Measurements from ENCODE around the gene PPP2R2C.

The PPP2R2C gene

DNA sequence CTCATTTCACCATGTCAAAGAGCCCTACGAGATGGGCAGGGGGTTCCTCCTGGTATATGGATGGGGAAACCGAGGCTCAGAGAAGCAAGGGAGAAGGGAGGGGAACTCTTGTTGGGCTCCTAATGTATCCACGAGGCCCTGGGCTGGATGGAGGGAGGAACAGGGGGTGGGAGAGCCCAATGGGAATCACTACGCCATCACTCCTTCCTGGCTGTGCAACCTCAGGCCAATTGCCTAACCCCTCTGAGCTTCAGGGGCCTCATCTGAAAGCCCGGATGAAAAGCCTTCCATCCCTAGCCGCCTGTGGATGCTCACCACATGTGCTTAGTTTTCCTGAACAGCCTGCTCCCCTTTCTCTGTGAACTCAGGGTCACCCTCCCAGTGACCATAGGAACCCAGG lies 57.8 kb downstream of the PPP2R2C start:
- Mint-ChIP-seq H3K4me1 (peaks cover 25% of the 10 kb centered on the region), H3K27me3 (ENCODE audit: low read depth, poor library complexity) (peaks cover 19% of the 10 kb centered on the region), H3K36me3 (ENCODE audit: low read depth) (no peaks in the 10 kb centered on the region), H3K4me3 (no peak overlapping the region), H3K27ac (no peak overlapping the region), H3K9me3 (no peaks in the 10 kb centered on the region)
- no peak for DNase-seq
- TF ChIP-seq, protein P1, sequence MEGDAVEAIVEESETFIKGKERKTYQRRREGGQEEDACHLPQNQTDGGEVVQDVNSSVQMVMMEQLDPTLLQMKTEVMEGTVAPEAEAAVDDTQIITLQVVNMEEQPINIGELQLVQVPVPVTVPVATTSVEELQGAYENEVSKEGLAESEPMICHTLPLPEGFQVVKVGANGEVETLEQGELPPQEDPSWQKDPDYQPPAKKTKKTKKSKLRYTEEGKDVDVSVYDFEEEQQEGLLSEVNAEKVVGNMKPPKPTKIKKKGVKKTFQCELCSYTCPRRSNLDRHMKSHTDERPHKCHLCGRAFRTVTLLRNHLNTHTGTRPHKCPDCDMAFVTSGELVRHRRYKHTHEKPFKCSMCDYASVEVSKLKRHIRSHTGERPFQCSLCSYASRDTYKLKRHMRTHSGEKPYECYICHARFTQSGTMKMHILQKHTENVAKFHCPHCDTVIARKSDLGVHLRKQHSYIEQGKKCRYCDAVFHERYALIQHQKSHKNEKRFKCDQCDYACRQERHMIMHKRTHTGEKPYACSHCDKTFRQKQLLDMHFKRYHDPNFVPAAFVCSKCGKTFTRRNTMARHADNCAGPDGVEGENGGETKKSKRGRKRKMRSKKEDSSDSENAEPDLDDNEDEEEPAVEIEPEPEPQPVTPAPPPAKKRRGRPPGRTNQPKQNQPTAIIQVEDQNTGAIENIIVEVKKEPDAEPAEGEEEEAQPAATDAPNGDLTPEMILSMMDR (IDR thresholded peaks at IDR 0.05) = no peak

DNA sequence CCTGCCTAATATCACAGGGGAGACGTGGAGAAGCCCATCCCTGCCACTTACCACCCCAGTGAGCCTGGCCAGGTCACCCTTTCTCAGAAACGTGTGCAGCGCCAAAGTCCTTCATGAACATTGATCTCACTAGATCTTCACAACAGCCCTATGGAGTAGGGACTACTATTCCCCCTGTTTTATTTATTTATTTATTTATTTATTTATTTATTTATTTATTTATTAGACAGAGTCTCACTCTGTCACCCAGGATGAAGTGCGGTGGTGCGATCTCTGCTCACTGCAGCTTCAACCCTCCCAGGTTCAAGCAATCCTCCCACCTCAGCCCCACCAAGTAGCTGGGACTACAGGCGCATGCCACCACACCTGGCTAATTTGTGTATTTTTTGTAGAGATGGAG lies 61.8 kb downstream of the PPP2R2C start:
- Mint-ChIP-seq H3K27ac (no peak overlapping the region), H3K4me1 (peaks cover 22% of the 10 kb centered on the region), H3K27me3 (ENCODE audit: low read depth, poor library complexity) (peaks cover 36% of the 10 kb centered on the region), H3K36me3 (ENCODE audit: low read depth) (no peaks in the 10 kb centered on the region), H3K9me3 (no peaks in the 10 kb centered on the region), H3K4me3 (no peak overlapping the region)
- no peak for DNase-seq
- TF ChIP-seq, protein P1 (IDR thresholded peaks at IDR 0.05) = no peak

DNA sequence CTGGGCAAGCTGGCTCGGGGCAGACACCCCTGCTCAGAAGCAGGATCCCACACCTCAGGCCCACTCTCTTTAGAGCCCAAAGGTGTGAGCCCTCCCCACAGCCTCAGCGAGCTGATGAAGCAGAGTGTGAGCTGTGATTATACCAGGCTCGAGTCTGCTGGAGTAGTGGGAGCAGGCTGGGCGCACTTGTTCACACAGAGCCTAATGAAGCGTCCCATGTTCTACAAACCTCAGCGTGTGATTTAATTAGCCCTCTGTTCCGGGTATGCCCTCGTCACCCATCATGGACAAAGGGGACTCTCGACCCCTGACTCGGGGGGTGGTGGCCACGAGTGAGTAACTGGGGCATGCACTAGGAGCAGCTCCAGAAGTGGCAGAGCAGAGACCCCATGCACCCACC lies 62.3 kb downstream of the PPP2R2C start:
- no peaks in the 10 kb centered on the region for H3K36me3 Mint-ChIP-seq (ENCODE audit: low read depth)
- peak; percentile 26 for DNase-seq
- peaks cover 28% of the 10 kb centered on the region for H3K4me1 Mint-ChIP-seq
- peaks cover 36% of the 10 kb centered on the region for H3K27me3 Mint-ChIP-seq (ENCODE audit: low read depth, poor library complexity)
- no peaks in the 10 kb centered on the region for H3K9me3 Mint-ChIP-seq
- no peak overlapping the region for H3K27ac Mint-ChIP-seq
- TF ChIP-seq, protein P1 (IDR thresholded peaks at IDR 0.05) = no peak
- H3K4me3 Mint-ChIP-seq = no peak overlapping the region

DNA sequence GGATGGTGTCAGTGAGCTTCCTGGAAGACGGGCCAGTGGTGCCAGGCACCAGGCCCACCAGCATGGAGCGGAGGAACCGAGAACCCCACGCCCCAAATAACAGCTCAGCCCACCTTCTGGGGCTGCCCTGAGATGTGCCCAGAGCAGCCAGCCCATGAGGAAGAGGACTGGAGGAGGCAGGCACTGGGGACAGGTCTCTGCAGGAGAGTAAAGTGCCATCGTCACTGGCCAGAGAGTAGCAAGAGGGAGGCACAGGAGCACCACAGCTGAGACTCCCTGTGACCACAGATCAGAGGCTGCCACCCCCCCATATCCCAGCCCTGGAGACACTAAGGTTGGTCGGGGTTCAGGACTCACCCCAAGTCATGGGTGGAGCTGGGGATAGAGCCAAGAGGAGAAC lies 63.0 kb downstream of the PPP2R2C start:
- no peak for DNase-seq
- Mint-ChIP-seq H3K9me3 (no peaks in the 10 kb centered on the region), H3K27ac (no peak overlapping the region), H3K36me3 (ENCODE audit: low read depth) (no peaks in the 10 kb centered on the region), H3K4me1 (peaks cover 34% of the 10 kb centered on the region), H3K4me3 (no peak overlapping the region), H3K27me3 (ENCODE audit: low read depth, poor library complexity) (peaks cover 42% of the 10 kb centered on the region)
- TF ChIP-seq, protein P1 (IDR thresholded peaks at IDR 0.05) = no peak

DNA sequence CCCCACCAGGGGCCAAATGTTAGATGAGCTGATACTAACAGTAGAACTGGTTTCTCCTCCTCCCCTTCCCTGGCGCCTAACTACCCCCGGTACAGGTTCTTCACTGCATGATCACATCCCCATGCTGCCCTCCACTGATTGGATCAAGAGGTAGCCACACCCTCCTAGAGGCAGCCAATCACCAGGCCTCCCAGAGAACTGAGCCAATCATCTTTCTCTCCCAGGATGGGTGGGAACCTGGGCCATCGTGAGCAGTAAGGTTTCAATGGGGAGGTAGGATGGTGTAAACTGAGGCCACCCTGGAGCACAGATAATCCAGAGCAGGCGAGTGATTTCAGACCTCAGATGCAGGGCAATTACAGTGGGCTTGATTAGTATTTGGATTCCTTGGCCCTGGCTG lies 64.2 kb downstream of the PPP2R2C start:
- Mint-ChIP-seq H3K27ac (no peak overlapping the region), H3K36me3 (ENCODE audit: low read depth) (no peaks in the 10 kb centered on the region), H3K4me1 (peaks cover 38% of the 10 kb centered on the region), H3K4me3 (no peak overlapping the region), H3K9me3 (no peaks in the 10 kb centered on the region), H3K27me3 (ENCODE audit: low read depth, poor library complexity) (peaks cover 39% of the 10 kb centered on the region)
- DNase-seq = no peak
- TF ChIP-seq, protein P1 (IDR thresholded peaks at IDR 0.05) = no peak

DNA sequence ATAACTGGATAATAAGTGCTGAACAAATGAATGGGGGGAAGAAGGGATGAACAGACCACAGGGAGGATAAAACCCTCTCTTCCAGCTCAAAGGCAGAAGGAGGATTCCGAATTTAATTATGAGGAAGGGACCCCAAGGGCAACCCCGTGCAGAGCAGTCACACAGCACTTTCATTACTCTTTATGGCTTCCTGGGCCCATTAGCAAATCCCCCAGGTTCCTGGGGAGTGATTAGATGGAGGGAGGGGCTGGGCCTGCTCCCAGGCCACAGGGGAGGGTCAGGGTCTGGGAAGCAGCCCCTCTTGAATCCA lies 67.1 kb downstream of the PPP2R2C start:
- H3K27ac Mint-ChIP-seq = peak overlapping the region; percentile 9
- no peaks in the 10 kb centered on the region for H3K9me3 Mint-ChIP-seq
- TF ChIP-seq, protein P1 (IDR thresholded peaks at IDR 0.05) = no peak
- H3K27me3 Mint-ChIP-seq (ENCODE audit: low read depth, poor library complexity) = peaks cover 59% of the 10 kb centered on the region
- peak overlapping the region; percentile 28 for H3K4me3 Mint-ChIP-seq
- no peak for DNase-seq
- peaks cover 45% of the 10 kb centered on the region for H3K4me1 Mint-ChIP-seq
- H3K36me3 Mint-ChIP-seq (ENCODE audit: low read depth) = no peaks in the 10 kb centered on the region
